Esophagus (tissue), 2 donors: Measurements from ENCODE around the gene GGA1. TPM values are rescaled to one million over a fixed set of nuclear protein-coding genes. Genes with fewer than 3 reads are reported as not detected.

Experiments
- H3K27ac ChIP-seq, 2 donors: one replicate each; pipeline ENCODE4 v1.5.1; 2013; ENCODE audit warnings: low read depth in 2 of 2, mild to moderate bottlenecking in 2 of 2, inconsistent platforms in 1 of 2, low read length in 1 of 2, moderate library complexity in 1 of 2
- H3K27me3 ChIP-seq, 2 donors: one replicate each; pipeline ENCODE4 v1.6.1; 2013; ENCODE audit warnings: low read length in 2 of 2, control low read depth in 1 of 2, mild to moderate bottlenecking in 1 of 2; ENCODE audit not compliant: insufficient read depth in 2 of 2, control insufficient read depth in 1 of 2
- H3K36me3 ChIP-seq, 2 donors: one replicate each; pipeline ENCODE4 v1.6.1; 2013; ENCODE audit warnings: low read length in 1 of 2; ENCODE audit not compliant: control insufficient read depth in 2 of 2, insufficient read depth in 2 of 2
- H3K4me1 ChIP-seq, 2 donors: one replicate each; pipeline ENCODE4 v1.6.1; 2013; ENCODE audit warnings: low read length in 1 of 2; ENCODE audit not compliant: control insufficient read depth in 2 of 2, insufficient read depth in 2 of 2
- H3K4me3 ChIP-seq, 2 donors: one replicate each; pipeline ENCODE4 v1.5.1; 2013; ENCODE audit warnings: low read length in 2 of 2, mild to moderate bottlenecking in 2 of 2, low read depth in 1 of 2, moderate library complexity in 1 of 2
- H3K9me3 ChIP-seq, 2 donors: one replicate each; pipeline ENCODE4 v1.6.1; 2013; ENCODE audit warnings: mild to moderate bottlenecking in 2 of 2, low read depth in 1 of 2, low read length in 1 of 2, moderate library complexity in 1 of 2; ENCODE audit not compliant: control insufficient read depth in 2 of 2, insufficient read depth in 1 of 2
- WGBS, 2 donors: extraction: QIAGEN DNeasy Blood & Tissue Kit; methylation state at CpG; one replicate each; pipeline ENCODE4 v1.1.7; 2013; 5-methylcytosine and 5-hydroxymethylcytosine counted together
- polyA plus RNA-seq, 2 donors: library from polyadenylated mRNA; stranded (reverse); fragments of 200-250 nt; gene quantifications; one replicate each; pipeline ENCODE4 v1.2.3, GENCODE V29; 2013
- donor health status: healthy with polysubstance abuse.
- donor health status: Bipolar disorder and iron deficiency.

The GGA1 gene
- polyA plus RNA-seq, 2 donors: 34.2 to 55.6 TPM

- Histone ChIP-seq H3K9me3 (no peaks in the 10 kb centered on the region), H3K36me3 (peaks cover 4 to 10% of the 10 kb centered on the region in 2 donors), H3K27ac (peak overlapping the region; percentile 75 to 90), H3K4me1 (peaks cover 0 to 17% of the 10 kb centered on the region in 2 donors), H3K27me3 (no peaks in the 10 kb centered on the region), H3K4me3 (peak overlapping the region in 1 of 2 donors; percentile 47)
- 6 to 8% methylated on average over 6 of the region's 6 CpGs for WGBS, 2 donors
These were observed 49.0 kb downstream of the GGA1 start for GRCh38 chr22:37657590-37658132.

DNA sequence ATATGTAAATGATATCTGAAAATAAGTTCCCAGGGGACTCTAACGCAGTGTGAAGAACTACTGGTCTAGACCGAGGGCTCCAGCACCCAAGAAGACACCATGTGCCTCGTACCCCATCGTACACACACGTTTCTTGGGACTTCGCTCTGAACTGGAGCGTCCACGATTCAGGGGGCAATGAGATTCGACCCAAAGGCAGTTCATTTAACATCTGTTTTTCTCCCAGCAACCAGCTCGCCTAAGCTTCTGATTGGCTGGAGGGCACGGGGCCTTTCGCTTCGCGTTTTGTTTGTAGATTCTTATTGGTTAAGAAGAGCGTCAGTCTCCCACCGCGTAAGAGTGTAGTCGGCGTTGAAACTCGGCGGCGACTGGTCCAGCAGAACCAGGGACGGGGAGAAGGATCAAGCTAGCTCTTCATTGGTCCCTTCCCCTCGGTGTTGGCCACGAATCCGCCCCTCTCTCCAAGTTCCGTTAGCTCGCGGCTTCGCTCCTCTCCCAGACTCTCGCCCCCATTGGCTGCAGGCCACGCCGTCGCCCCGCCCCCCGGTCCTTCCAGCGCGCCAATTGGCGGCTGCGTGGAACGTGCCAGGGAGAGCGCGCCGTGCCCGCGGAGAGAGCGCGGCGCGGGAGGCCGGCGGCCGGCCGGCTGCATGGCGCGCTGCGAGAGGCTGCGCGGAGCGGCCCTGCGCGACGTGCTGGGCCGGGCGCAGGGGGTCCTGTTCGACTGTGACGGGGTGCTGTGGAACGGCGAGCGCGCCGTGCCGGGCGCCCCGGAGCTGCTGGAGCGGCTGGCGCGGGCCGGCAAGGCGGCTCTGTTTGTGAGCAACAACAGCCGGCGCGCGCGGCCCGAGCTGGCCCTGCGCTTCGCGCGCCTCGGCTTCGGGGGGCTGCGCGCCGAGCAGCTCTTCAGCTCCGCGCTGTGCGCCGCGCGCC is 49.8 kb downstream of the GGA1 start, which contains the start of gene PDXP:
Gene PDXP, plus strand, starts transcription at position 591 of the 933 bp plus-strand sequence. Its CDS starts 60 bp downstream, at position 651.
- WGBS, 2 donors: 0 to 1% methylated on average over 73 to 101 of the region's 101 CpGs

GRCh38 chr22:37659066-37659896 is 50.6 kb downstream of the GGA1 start:
- H3K27me3 ChIP-seq: no peaks in the 10 kb centered on the region
- WGBS, 2 donors: 2 to 3% methylated on average over 57 to 68 of the region's 68 CpGs
- no peaks in the 10 kb centered on the region for H3K36me3 ChIP-seq
- H3K4me1 ChIP-seq: peaks cover 0 to 17% of the 10 kb centered on the region in 2 donors
- peak overlapping the region in 1 of 2 donors; percentile 54 for H3K27ac ChIP-seq
- H3K4me3 ChIP-seq: peak overlapping the region; percentile 47 to 62
- H3K9me3 ChIP-seq: no peaks in the 10 kb centered on the region

More for the DNA sequence above, 49.8 kb downstream of the GGA1 start, which contains the start of gene PDXP:
- Histone ChIP-seq H3K4me1 (peaks cover 0 to 17% of the 10 kb centered on the region in 2 donors), H3K27ac (peak within 1 kb of the TSS; percentile 75 to 90), H3K27me3 (no peaks in the 10 kb centered on the region), H3K4me3 (peak within 1 kb of the TSS; percentile 47 to 62), H3K36me3 (peaks cover 2 to 5% of the 10 kb centered on the region in 2 donors), H3K9me3 (no peaks in the 10 kb centered on the region)

DNA sequence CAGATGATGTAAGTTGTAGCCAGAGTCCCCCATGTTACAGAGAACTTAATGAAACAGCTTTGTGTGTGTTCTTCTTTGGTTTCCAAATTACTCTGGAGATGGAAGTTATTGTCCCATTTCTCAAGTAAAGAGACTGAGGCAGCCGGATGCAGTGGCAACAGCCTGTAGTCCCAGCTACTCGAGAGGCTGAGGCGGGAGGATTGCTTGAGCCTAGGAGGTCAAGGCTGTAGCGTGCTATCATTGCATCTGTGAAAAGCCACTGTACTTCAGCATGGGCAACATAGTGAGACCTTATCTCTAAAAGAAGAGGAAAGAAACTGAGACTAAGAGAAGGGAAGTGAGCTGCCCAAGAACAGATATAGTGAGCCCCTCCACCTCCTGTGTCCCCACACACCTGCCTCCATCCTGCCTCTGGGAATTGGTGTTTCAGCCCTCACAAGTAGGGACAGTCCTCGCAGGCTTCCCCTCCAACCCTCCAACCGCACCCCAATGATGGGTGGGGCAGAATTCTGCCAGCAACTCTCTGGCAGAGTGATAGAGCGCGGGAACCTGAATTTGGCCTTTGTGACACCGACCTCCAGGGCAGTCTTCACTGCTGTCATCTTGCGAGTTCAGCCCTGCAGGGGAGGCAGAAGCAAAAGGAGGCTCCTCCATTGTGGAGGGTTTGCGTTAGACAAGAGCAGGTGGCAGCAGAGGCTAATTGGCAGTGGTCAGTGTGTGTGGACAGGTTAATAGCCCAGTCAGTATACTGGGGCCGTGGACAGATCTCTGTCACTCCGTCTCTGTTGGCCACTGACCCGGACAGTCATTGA is 51.5 kb downstream of the GGA1 start:
- no peaks in the 10 kb centered on the region for H3K27me3 ChIP-seq
- H3K4me3 ChIP-seq: peak overlapping the region in 1 of 2 donors; percentile 47
- H3K27ac ChIP-seq: peak overlapping the region in 1 of 2 donors; percentile 3
- H3K36me3 ChIP-seq: no peaks in the 10 kb centered on the region
- H3K4me1 ChIP-seq: peaks cover 0 to 17% of the 10 kb centered on the region in 2 donors
- 57 to 62% methylated on average over 14 of the region's 14 CpGs for WGBS, 2 donors
- H3K9me3 ChIP-seq: no peaks in the 10 kb centered on the region

DNA sequence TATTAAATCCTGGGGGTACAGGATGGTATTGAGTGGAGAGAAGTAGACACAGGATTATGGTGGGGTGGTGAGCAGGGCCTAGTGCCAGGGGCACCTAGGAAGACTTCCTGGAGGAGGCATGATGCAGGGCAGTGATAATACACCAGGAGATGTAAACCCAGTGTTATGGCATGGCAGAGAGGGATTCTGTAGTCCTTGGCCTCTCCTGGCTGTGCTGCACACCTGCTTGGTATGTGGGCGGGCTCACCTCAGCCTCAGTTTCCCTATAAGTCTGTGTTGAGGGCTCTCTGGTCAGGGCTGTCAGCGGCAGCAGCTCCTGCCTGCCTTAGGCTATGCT is 52.0 kb downstream of the GGA1 start:
- Histone ChIP-seq H3K4me3 (no peak overlapping the region), H3K9me3 (no peaks in the 10 kb centered on the region), H3K4me1 (peaks cover 0 to 17% of the 10 kb centered on the region in 2 donors), H3K27me3 (no peaks in the 10 kb centered on the region), H3K36me3 (peaks cover 0 to 4% of the 10 kb centered on the region in 2 donors), H3K27ac (peak overlapping the region; percentile 20 to 56)
- 72 to 75% methylated on average over 2 of the region's 2 CpGs for WGBS, 2 donors

DNA sequence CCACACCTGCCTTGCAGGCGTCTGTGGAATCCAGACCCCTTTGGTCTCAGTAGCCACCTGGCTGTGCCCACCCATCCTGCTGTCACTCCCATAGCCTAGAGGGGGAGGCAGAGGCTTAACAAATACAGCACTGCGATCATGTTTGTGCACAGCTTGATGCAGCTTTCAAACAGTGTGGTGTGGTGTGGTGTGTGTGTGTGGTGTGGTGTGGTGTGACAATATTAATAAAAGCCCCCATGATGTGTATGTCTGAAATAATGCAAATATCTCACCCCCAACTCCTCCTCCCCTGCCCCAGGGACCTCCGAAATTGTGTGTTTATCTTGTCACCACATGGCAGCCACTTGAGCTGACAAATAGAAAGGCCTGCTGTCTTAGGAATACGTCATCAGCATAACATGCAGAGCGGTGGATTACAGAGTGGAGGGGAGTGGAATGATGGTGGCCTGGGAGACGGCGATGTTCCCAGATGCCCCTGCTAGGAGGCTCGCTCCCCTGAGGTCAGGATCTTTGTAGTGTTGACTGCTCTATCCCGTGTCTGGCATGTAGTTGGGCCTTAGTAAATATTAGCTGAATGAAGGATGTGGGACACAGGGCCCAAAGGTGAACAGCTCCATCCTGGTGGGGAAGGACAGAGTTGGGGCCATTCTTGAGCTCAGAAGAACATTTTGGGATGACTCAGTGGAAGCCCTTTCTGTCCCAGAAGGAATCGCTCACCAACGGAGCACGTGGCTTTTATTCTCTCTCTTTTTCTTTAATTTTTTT is 52.7 kb downstream of the GGA1 start:
- 50 to 64% methylated on average over 12 of the region's 12 CpGs for WGBS, 2 donors
- Histone ChIP-seq H3K27ac (peak overlapping the region; percentile 20 to 56), H3K36me3 (peaks cover 0 to 4% of the 10 kb centered on the region in 2 donors), H3K4me1 (peaks cover 0 to 17% of the 10 kb centered on the region in 2 donors), H3K9me3 (no peaks in the 10 kb centered on the region), H3K27me3 (no peaks in the 10 kb centered on the region), H3K4me3 (no peak overlapping the region)

DNA sequence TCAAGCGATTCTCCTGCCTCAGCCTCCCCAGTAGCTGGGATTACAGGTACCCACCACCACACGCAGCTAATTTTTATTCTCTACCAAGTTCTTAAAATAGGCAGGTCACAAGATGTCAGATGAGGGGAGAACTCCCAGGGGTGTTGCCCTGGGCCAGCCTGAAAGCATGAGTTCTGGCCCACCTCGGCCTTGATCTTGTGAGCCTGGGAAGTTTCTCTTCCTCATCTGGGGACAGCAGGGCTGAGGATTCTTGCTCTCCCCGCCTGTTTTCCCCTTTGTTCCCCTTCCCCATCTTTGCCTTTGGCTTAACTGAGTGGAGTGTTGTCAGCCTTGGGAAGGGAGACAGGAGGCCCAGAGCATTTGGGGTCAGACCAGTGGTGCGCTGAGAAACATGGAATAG is 53.4 kb downstream of the GGA1 start:
- Histone ChIP-seq H3K36me3 (peaks cover 0 to 4% of the 10 kb centered on the region in 2 donors), H3K27me3 (no peaks in the 10 kb centered on the region), H3K4me3 (no peak overlapping the region), H3K9me3 (no peaks in the 10 kb centered on the region), H3K27ac (peak overlapping the region in 1 of 2 donors; percentile 37), H3K4me1 (peaks cover 0 to 17% of the 10 kb centered on the region in 2 donors)
- 83 to 86% methylated on average over 5 of the region's 5 CpGs for WGBS, 2 donors

DNA sequence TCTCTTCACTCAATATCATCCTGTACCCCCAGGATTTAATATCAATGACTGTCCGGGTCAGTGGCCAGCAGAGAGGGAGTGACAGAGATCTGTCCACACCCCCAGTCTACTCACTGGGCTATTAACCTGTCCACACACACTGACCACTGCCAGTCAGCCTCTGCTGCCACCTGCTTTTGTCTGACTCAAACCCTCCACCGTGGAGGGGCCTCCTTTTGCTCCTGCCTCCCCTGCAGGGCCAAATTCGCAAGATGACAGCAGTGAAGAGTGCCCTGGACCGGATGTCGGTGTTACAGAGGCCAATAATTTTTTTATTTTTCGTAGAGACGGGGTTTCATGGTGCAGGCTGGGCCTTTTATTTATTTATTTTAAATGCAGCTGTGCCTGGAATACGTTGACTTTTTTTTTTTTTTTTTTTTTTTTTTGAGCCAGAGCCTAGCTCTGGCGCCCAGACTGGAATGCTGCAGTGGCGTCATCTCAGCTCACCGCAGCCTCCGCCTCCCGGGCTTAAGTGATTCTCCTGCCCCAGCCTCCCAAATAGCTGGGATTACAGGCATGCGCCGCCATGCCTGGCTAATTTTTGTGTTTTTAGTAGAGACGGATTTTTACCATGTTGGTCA is 55.0 kb downstream of the GGA1 start:
- H3K27me3 ChIP-seq: no peaks in the 10 kb centered on the region
- H3K36me3 ChIP-seq: peaks cover 0 to 4% of the 10 kb centered on the region in 2 donors
- H3K4me1 ChIP-seq: peaks cover 0 to 17% of the 10 kb centered on the region in 2 donors
- no peak overlapping the region for H3K4me3 ChIP-seq
- H3K9me3 ChIP-seq: no peaks in the 10 kb centered on the region
- 73 to 75% methylated on average over 16 of the region's 16 CpGs for WGBS, 2 donors
- H3K27ac ChIP-seq: peak overlapping the region in 1 of 2 donors; percentile 35
